LNCaP clone FGC (cell line): ENCODE measurements around the gene TMPRSS11B.

ENCODE experiments used
- DNase-seq: peaks from one replicate; pipeline ENCODE4 v3.0.0-alpha.2; 2011; ENCODE audit warnings: low read depth
- H3K4me3 ChIP-seq: 2 replicates; pipeline ENCODE4 v1.5.1; 2011; ENCODE audit warnings: mild to moderate bottlenecking, low read depth, low read length, control low read depth
- CTCF ChIP-seq: IDR thresholded peaks from 2 replicates; pipeline ENCODE4 v1.5.1; 2012; ENCODE audit warnings: mild to moderate bottlenecking; ENCODE audit not compliant: control insufficient read depth, insufficient read depth; ENCODE audit errors: extremely low read depth

Gene TMPRSS11B

GRCh38 chr4:68259191-68259590 lies 13.7 kb upstream of the TMPRSS11B start:
- TF ChIP-seq CTCF, result no peak
- H3K4me3 ChIP-seq, result no peak overlapping the region
- no peak for DNase-seq

- TF ChIP-seq CTCF, result no peak
- DNase-seq, result no peak
These were observed 12.2 kb upstream of the TMPRSS11B start for GRCh38 chr4:68257719-68258118.

GRCh38 chr4:68256284-68256683 lies 10.8 kb upstream of the TMPRSS11B start:
- no peak for TF ChIP-seq CTCF
- DNase-seq, result no peak
- no peak overlapping the region for H3K4me3 ChIP-seq

More at GRCh38 chr4:68257719-68258118, 12.2 kb upstream of the TMPRSS11B start:
- no peak overlapping the region for H3K4me3 ChIP-seq

- no peak for DNase-seq
- no peak for TF ChIP-seq CTCF
These were observed 4.8 kb upstream of the TMPRSS11B start for GRCh38 chr4:68250151-68250930.

GRCh38 chr4:68249434-68249833 lies 3.9 kb upstream of the TMPRSS11B start:
- TF ChIP-seq CTCF, result no peak
- H3K4me3 ChIP-seq, result no peak overlapping the region
- no peak for DNase-seq

More at GRCh38 chr4:68250151-68250930, 4.8 kb upstream of the TMPRSS11B start:
- no peak overlapping the region for H3K4me3 ChIP-seq

GRCh38 chr4:68240620-68241019 lies 4.9 kb downstream of the TMPRSS11B start:
- TF ChIP-seq CTCF, result no peak
- DNase-seq, result no peak
- no peak overlapping the region for H3K4me3 ChIP-seq

- TF ChIP-seq CTCF, result no peak
These were observed 16.9 kb downstream of the TMPRSS11B start for GRCh38 chr4:68228568-68228967.

More at GRCh38 chr4:68228568-68228967, 16.9 kb downstream of the TMPRSS11B start:
- H3K4me3 ChIP-seq, result no peak overlapping the region
- no peak for DNase-seq
